A673 (cell line): ENCODE data around the gene NLGN1. TPM values are rescaled to one million over a fixed set of nuclear protein-coding genes. Genes with fewer than 3 reads are reported as not detected.

Experiments
- BruUV-seq: library from RNA; stranded (reverse); fragments of 400-500 nt; replicated peaks from 2 replicates; lab custom pipeline; 2021; lab: Mats Ljungman, UMichigan
- CTCF ChIA-PET: fragments of 300-600 bp; sonication (Branson Sonifier 250); formaldehyde crosslinking; loops from one replicate; lab custom pipeline; 2022; ENCODE audit warnings: antibody characterized with exemption; lab: Charles Lee
- POLR2A ChIA-PET: fragments of 300-600 bp; sonication (Branson Sonifier 250); formaldehyde crosslinking; loops from one replicate; lab custom pipeline; 2022; ENCODE audit warnings: antibody characterized with exemption; ENCODE audit not compliant: low non-redundant PET; lab: Charles Lee
- DNase-seq: peaks from one replicate; pipeline ENCODE4 v3.0.0-alpha.2; 2015; ENCODE audit warnings: low spot score
- H3K27ac ChIP-seq: fragments of 200-600 bp; sonication (generic); 2 replicates; pipeline ENCODE4 v1.5.1; 2016; ENCODE audit warnings: mixed run types, low read depth, mild to moderate bottlenecking, mixed read lengths, antibody characterized with exemption, low read length; ENCODE audit not compliant: poor library complexity, severe bottlenecking
- H3K27me3 ChIP-seq: fragments of 200-600 bp; sonication (generic); replicated peaks from 2 replicates; pipeline ENCODE4 v1.6.1; 2017; ENCODE audit warnings: mixed run types, low read depth, mild to moderate bottlenecking, mixed read lengths, antibody characterized with exemption, low read length; ENCODE audit not compliant: insufficient read depth, poor library complexity
- H3K36me3 ChIP-seq: fragments of 200-600 bp; sonication (generic); 2 replicates; pipeline ENCODE4 v1.6.1; 2016; ENCODE audit warnings: mixed run types, mild to moderate bottlenecking, mixed read lengths, antibody characterized with exemption, low read length; ENCODE audit not compliant: insufficient read depth, poor library complexity, severe bottlenecking
- H3K4me1 ChIP-seq: fragments of 200-600 bp; sonication (generic); 2 replicates; pipeline ENCODE4 v1.6.1; 2017; ENCODE audit warnings: mixed run types, mild to moderate bottlenecking, mixed read lengths, antibody characterized with exemption, low read length; ENCODE audit not compliant: insufficient read depth, poor library complexity, severe bottlenecking
- H3K4me3 ChIP-seq: fragments of 200-600 bp; sonication (generic); 2 replicates; pipeline ENCODE4 v1.5.1; 2016; ENCODE audit warnings: low read depth, mixed run types, mild to moderate bottlenecking, mixed read lengths, low read length; ENCODE audit not compliant: poor library complexity, severe bottlenecking
- H3K9me3 ChIP-seq: fragments of 200-600 bp; sonication (generic); 2 replicates; pipeline ENCODE4 v1.6.1; 2016; ENCODE audit warnings: mixed run types, low read depth, mild to moderate bottlenecking, mixed read lengths, antibody characterized with exemption, low read length; ENCODE audit not compliant: poor library complexity, severe bottlenecking
- CTCF ChIP-seq: fragments of 300-800, 200-600 bp; sonication (generic); conservative IDR thresholded peaks from 2 replicates; pipeline ENCODE4 v1.5.1; 2017; ENCODE audit warnings: low read depth, mild to moderate bottlenecking, antibody characterized with exemption, low read length, moderate library complexity, mixed read lengths
- EZH2 ChIP-seq: fragments of 200-600 bp; sonication (generic); IDR thresholded peaks from 2 replicates; pipeline ENCODE4 v1.6.1; 2017; ENCODE audit warnings: borderline replicate concordance, low read depth, mild to moderate bottlenecking, mixed read lengths, antibody characterized with exemption, low read length; ENCODE audit not compliant: poor library complexity, severe bottlenecking
- intact Hi-C: fragments of 100-400 bp; cut with micrococcal nuclease; formaldehyde crosslinking; loops from one replicate; pipeline ENCODE4 v1.10.0; 2022; ENCODE audit not compliant: unreplicated experiment
- total RNA-seq: library from RNA; stranded (reverse); gene quantifications from 2 replicates; pipeline ENCODE4 v1.2.3, GENCODE V29; 2021

The NLGN1 gene
- total RNA-seq, 1 experiment from 2014 or later, result 0.39 TPM

- BruUV-seq, result no TSS peak
- no peak overlapping the region for H3K4me3 ChIP-seq
- DNase-seq, result no peak
- intact Hi-C loops, result no loop called here
- no peaks in the 10 kb centered on the region for H3K9me3 ChIP-seq
- no peak overlapping the region for H3K27ac ChIP-seq
- H3K4me1 ChIP-seq, result no peaks in the 10 kb centered on the region
- H3K36me3 ChIP-seq, result no peaks in the 10 kb centered on the region
- TF ChIP-seq CTCF, result no peak
- no peak for TF ChIP-seq EZH2
- CTCF ChIA-PET, result no interaction called here
- H3K27me3 ChIP-seq, result no peaks in the 10 kb centered on the region
- POLR2A ChIA-PET, result no interaction called here
Measured at GRCh38 chr3:174132421-174133042, 735.0 kb downstream of the NLGN1 start.

GRCh38 chr3:174146008-174146407, 748.5 kb downstream of the NLGN1 start:
- TF ChIP-seq CTCF, result no peak
- TF ChIP-seq EZH2, result no peak
- intact Hi-C loops, result no loop called here
- Histone ChIP-seq H3K4me3 (no peak overlapping the region), H3K27ac (peak overlapping the region; percentile 64), H3K27me3 (no peaks in the 10 kb centered on the region), H3K4me1 (no peaks in the 10 kb centered on the region), H3K36me3 (no peaks in the 10 kb centered on the region), H3K9me3 (peaks cover 6% of the 10 kb centered on the region)
- DNase-seq, result peak; percentile 63
- CTCF ChIA-PET, result no interaction called here
- POLR2A ChIA-PET, result no interaction called here
- no TSS peak for BruUV-seq

GRCh38 chr3:174147798-174148197, 750.3 kb downstream of the NLGN1 start:
- no peak for DNase-seq
- Histone ChIP-seq H3K9me3 (peaks cover 3% of the 10 kb centered on the region), H3K27ac (peak overlapping the region; percentile 44), H3K27me3 (no peaks in the 10 kb centered on the region), H3K4me1 (no peaks in the 10 kb centered on the region), H3K36me3 (no peaks in the 10 kb centered on the region), H3K4me3 (no peak overlapping the region)
- CTCF ChIA-PET, result no interaction called here
- no peak for TF ChIP-seq EZH2
- no peak for TF ChIP-seq CTCF
- intact Hi-C loops, result no loop called here
- no TSS peak for BruUV-seq
- POLR2A ChIA-PET, result no interaction called here
